Stomach (tissue), 9 donors: ENCODE measurements around the gene CCR7. TPM values are rescaled to one million over a fixed set of nuclear protein-coding genes. Genes with fewer than 3 reads are reported as not detected.
A peak's percentile ranks its signal among the peaks of the same experiment; 100 is the strongest.

Experiments used
- DNase-seq, 2 donors: peaks; one replicate each; pipeline versions ENCODE4 v3.0.0 to v3.0.0-alpha.2; 2013 to 2019
- H3K27ac ChIP-seq, 5 donors: fragments of 200-600 bp in 4 of 5; sonication (generic) in 4 of 5; one replicate each; pipeline ENCODE4 v1.5.1; 2013 to 2019; ENCODE audit warnings: mild to moderate bottlenecking in 1 of 5, moderate library complexity in 1 of 5
- H3K27me3 ChIP-seq, 3 donors: fragments of 200-600 bp; sonication (generic); one replicate each; pipeline ENCODE4 v1.5.1; 2017 to 2019; ENCODE audit warnings: mixed run types in 1 of 3
- H3K36me3 ChIP-seq, 4 donors: fragments of 200-600 bp; sonication (generic); 1 replicate in 3 of 4; 2 replicates in 1 of 4; pipeline ENCODE4 v1.5.1; 2016 to 2019
- H3K4me1 ChIP-seq, 4 donors: fragments of 200-600 bp; sonication (generic); one replicate each; pipeline ENCODE4 v1.5.1; 2016 to 2019
- H3K4me3 ChIP-seq, 4 donors: fragments of 200-600 bp; sonication (generic) in 3 of 4; one replicate each; pipeline ENCODE4 v1.5.1; 2016 to 2019; ENCODE audit warnings: mild to moderate bottlenecking in 1 of 4
- H3K9me3 ChIP-seq, 4 donors: fragments of 200-600 bp; sonication (generic); one replicate each; pipeline ENCODE4 v1.5.1; 2016 to 2019
- EP300 ChIP-seq: sonication (generic); formaldehyde crosslinking; IDR thresholded peaks from one replicate; pipeline ENCODE4 v1.6.1; 2017; ENCODE audit warnings: antibody characterized with exemption
- POLR2A ChIP-seq, 4 donors: fragments of 450-650 bp; IDR thresholded peaks; one replicate each; pipeline ENCODE4 v1.6.1; 2016; ENCODE audit warnings: antibody characterized with exemption in 4 of 4, control low read depth in 2 of 4, mild to moderate bottlenecking in 1 of 4, moderate library complexity in 1 of 4
- POLR2AphosphoS5 ChIP-seq, 3 donors: sonication (generic); formaldehyde crosslinking; IDR thresholded peaks; one replicate each; pipeline ENCODE4 v1.6.1; 2016; ENCODE audit warnings: antibody characterized with exemption in 3 of 3
- WGBS, 5 donors: extraction: QIAGEN DNeasy Blood & Tissue Kit in 3 of 5; methylation state at CpG; one replicate each; pipeline versions ENCODE4 v1.1.5 to v1.1.7; 2013 to 2018; 5-methylcytosine and 5-hydroxymethylcytosine counted together
- intact Hi-C: fragments of 100-400 bp; cut with DNase I; formaldehyde crosslinking; loops from one replicate; pipeline ENCODE4 v1.15.1; 2023; ENCODE audit warnings: low total_unique reads
- polyA plus RNA-seq, 3 donors: library from polyadenylated mRNA; stranded (reverse); fragments of 200-250 nt; gene quantifications; one replicate each; pipeline ENCODE4 v1.2.3, GENCODE V29; 2013
- total RNA-seq, 5 donors: library from RNA; depleted of rRNA; stranded (reverse); fragments of >200 nt; gene quantifications; one replicate each; pipeline versions ENCODE4 v1.1.0 to v1.2.3, GENCODE V29; 2014 to 2016
- TF ChIP-seq, protein P1 (sequence below), 7 experiments: fragments of 450-650 bp in 4 of 7; fragments of 200-600 bp in 3 of 7; sonication (generic) in 3 of 7; IDR thresholded peaks; one replicate each; pipeline ENCODE4 v1.5.1; 2016 to 2019; ENCODE audit warnings: antibody characterized with exemption in 7 of 7, control low read depth in 2 of 7, mild to moderate bottlenecking in 1 of 7
- donor health status: healthy with polysubstance abuse.
- donor health status: Bipolar disorder and iron deficiency.
- donor health status: healthy.

Gene CCR7
- total and polyA plus RNA-seq, 8 donors, result 0.92 to 3.1 (median 1.4) TPM; not detected in 5

DNA sequence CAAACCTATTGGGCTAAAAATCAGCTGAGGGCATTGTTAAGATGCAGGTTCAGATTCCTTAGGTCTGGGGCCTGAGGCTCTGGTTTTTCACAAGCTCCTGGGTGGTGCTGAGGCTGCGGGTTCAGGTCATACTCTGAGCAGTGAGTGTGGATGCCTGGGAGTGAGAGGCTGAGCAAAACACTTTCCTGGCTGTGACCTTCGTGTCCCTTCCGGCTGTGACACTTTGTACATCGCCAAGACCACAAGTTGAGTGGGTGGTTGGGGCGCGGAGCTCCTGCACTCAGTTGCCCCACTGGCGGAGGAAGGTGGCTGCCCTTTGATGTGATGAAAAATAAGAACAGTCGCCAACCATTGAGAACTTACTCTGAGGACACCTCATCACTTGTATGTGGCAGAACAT lies 24.8 kb downstream of the CCR7 start:
- TF ChIP-seq POLR2AphosphoS5 (IDR thresholded peaks at IDR 0.05), result no peak
- no peak for TF ChIP-seq POLR2A (IDR thresholded peaks at IDR 0.05)
- TF ChIP-seq, protein P1, sequence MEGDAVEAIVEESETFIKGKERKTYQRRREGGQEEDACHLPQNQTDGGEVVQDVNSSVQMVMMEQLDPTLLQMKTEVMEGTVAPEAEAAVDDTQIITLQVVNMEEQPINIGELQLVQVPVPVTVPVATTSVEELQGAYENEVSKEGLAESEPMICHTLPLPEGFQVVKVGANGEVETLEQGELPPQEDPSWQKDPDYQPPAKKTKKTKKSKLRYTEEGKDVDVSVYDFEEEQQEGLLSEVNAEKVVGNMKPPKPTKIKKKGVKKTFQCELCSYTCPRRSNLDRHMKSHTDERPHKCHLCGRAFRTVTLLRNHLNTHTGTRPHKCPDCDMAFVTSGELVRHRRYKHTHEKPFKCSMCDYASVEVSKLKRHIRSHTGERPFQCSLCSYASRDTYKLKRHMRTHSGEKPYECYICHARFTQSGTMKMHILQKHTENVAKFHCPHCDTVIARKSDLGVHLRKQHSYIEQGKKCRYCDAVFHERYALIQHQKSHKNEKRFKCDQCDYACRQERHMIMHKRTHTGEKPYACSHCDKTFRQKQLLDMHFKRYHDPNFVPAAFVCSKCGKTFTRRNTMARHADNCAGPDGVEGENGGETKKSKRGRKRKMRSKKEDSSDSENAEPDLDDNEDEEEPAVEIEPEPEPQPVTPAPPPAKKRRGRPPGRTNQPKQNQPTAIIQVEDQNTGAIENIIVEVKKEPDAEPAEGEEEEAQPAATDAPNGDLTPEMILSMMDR (IDR thresholded peaks at IDR 0.05), result no peak
- TF ChIP-seq EP300, result no peak
- peak overlapping the region in 4 of 5 donors; percentile 89 to 94 (median 93) for H3K27ac ChIP-seq
- DNase-seq, result no peak
- WGBS, 5 donors, result 80 to 90% (median 84%) methylated on average over 7 to 8 of the region's 8 CpGs
- H3K36me3 ChIP-seq, result no peaks in the 10 kb centered on the region
- no peaks in the 10 kb centered on the region for H3K9me3 ChIP-seq
- no peaks in the 10 kb centered on the region for H3K27me3 ChIP-seq
- no peak overlapping the region for H3K4me3 ChIP-seq
- intact Hi-C loops, result no loop called here
- H3K4me1 ChIP-seq, result peaks cover 33 to 69% (median 51%) of the 10 kb centered on the region in 4 donors

DNA sequence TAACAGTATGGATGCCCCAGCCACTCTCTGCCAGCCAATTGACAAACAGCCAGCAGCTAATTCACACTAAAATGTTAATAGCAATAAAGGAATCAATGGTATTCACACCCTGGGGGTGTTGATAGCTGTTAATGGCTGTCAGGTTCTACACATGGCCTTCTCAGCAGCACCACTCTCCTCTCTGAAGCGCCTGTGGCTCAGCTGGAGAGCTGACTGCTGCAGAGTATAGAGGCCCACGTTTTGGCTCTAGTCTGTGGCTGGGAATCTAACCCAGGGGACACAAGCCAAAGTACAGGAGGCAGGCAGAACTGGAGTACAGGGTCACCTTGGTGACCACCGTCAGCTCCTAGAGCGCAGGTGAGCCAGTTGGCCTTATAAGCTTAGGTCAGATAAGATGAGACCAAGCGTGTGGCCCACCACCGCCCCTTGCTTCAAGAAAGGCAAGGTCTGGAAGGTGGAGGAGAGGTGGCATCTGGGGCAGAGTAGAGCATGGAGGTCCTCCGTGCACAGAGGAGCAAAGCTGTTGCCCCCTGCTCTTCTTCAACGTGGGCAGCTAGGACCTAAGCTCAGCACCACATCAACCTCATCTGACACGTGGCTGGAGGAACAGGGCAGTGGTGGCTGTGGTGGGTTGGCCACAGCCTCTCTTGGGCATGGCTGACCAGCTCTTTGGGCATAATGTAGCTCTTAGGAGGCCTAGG lies 25.4 kb downstream of the CCR7 start:
- H3K36me3 ChIP-seq, result no peaks in the 10 kb centered on the region
- 79 to 90% (median 84%) methylated on average over 8 to 9 of the region's 9 CpGs for WGBS, 5 donors
- no peaks in the 10 kb centered on the region for H3K9me3 ChIP-seq
- intact Hi-C loops, result no loop called here
- no peak for DNase-seq
- H3K4me3 ChIP-seq, result no peak overlapping the region
- no peak for TF ChIP-seq EP300
- TF ChIP-seq POLR2A (IDR thresholded peaks at IDR 0.05), result no peak
- TF ChIP-seq, protein P1 (IDR thresholded peaks at IDR 0.05), result no peak
- no peak for TF ChIP-seq POLR2AphosphoS5 (IDR thresholded peaks at IDR 0.05)
- peaks cover 33 to 69% (median 52%) of the 10 kb centered on the region in 4 donors for H3K4me1 ChIP-seq
- no peaks in the 10 kb centered on the region for H3K27me3 ChIP-seq
- H3K27ac ChIP-seq, result peak overlapping the region in 4 of 5 donors; percentile 89 to 94 (median 93)

DNA sequence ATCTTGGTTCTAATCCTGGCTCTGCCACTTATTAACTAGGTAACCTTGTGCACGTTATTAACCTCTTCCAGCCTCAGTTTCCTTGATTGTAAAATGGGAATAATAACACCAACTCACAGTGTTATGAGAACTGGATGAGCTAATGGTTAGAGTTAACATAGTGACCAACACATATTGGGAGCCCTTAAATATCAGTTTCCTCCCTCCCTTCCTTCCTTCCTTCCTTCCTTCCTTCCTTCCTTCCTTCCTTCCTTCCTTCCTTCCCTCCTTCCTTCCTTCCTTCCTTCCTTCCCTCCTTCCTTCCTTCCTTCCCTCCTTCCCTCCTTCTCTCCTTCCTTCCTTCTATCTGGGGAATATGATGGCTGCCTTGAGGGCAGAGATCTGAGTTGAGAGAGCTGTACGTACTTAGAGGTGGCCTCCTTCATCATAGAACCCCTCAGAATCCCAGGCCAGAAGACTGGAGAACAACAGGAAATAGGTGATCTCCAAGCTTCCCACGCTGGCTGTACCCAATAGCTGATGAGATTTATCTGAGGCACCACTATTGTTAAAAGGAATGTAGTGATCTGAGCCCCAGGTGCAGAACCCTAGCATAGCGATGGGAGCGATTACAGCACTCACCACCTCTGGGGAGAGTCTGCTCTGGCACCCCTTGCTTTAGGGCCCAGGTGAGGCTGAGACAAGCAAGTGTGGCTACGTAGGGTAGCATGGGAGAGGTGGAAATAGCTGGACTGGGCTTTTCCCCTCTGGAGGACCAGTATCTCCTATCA lies 26.2 kb downstream of the CCR7 start:
- Histone ChIP-seq H3K36me3 (no peaks in the 10 kb centered on the region), H3K27me3 (no peaks in the 10 kb centered on the region), H3K9me3 (no peaks in the 10 kb centered on the region), H3K27ac (peak overlapping the region in 4 of 5 donors; percentile 89 to 94 (median 93)), H3K4me1 (peaks cover 34 to 72% (median 55%) of the 10 kb centered on the region in 4 donors), H3K4me3 (no peak overlapping the region)
- intact Hi-C loops, result no loop called here
- WGBS, 5 donors, result 70 to 89% (median 82%) methylated on average over 6 of the region's 6 CpGs
- TF ChIP-seq, protein P1 (IDR thresholded peaks at IDR 0.05), result no peak
- no peak for TF ChIP-seq POLR2A (IDR thresholded peaks at IDR 0.05)
- TF ChIP-seq POLR2AphosphoS5 (IDR thresholded peaks at IDR 0.05), result no peak
- no peak for TF ChIP-seq EP300
- DNase-seq, result no peak

DNA sequence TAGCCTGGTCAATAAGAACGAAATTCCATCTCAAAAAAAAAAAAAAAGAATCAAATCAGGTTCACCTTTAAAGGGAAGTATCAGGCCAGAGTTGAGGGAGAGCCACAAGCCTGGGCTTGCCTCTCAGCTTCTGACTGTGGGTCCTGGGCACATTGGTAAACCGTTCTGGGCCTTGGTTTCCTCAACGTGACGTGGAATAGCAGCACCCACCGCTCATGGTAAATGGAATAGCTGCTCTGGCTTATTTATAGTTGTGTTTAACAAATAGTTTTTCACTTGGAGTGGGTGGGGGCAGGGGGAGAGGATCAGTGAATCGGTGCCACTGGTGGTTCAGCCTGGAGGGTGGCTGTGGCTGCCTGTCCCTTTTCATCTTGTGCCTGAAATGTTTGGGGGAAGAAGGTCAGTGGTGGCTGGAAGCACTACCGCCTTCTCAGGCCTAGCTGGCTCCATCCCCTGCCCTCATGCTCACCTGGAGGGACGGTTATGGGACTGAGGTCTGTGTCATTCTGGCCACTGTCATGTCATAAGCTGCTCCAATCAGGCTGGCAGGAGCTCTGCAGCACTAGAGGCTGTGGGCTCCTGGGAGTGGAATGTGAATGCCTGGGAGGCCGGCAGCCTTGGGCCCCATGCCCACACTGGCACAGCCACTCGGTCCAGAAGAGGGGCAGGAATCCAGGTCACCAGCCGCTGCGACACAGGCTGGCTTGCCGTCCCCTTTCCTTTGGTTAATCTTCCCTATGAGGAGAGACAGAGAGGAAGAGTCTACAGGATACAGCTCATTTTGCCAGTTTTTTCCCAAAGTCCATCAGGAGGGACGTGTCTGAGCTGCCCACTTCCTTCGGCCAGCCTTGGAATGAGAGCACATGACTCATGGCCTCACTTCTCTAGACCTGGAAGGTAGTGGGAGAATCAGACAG lies 27.0 kb downstream of the CCR7 start:
- Histone ChIP-seq H3K4me1 (peaks cover 39 to 76% (median 57%) of the 10 kb centered on the region in 4 donors), H3K9me3 (no peaks in the 10 kb centered on the region), H3K27me3 (no peaks in the 10 kb centered on the region), H3K4me3 (no peak overlapping the region), H3K27ac (peak overlapping the region; percentile 11 to 94 (median 92)), H3K36me3 (no peaks in the 10 kb centered on the region)
- TF ChIP-seq EP300, result no peak
- no peak for TF ChIP-seq POLR2A (IDR thresholded peaks at IDR 0.05)
- TF ChIP-seq, protein P1 (IDR thresholded peaks at IDR 0.05), result no peak
- no peak for TF ChIP-seq POLR2AphosphoS5 (IDR thresholded peaks at IDR 0.05)
- DNase-seq, result no peak
- 68 to 81% (median 75%) methylated on average over 13 to 15 of the region's 15 CpGs for WGBS, 5 donors
- intact Hi-C loops, result no loop called here
